GM18867 (cell line): ENCODE results near the gene HIGD1B.

Experiments used
- ATAC-seq: cut with Tn5 transposase; IDR thresholded peaks from one replicate; pipeline ENCODE4 v1.9.1; 2021; ENCODE audit warnings: mild to moderate bottlenecking, moderate library complexity; ENCODE audit not compliant: unreplicated experiment

HIGD1B gene

GRCh38 chr17:44832805-44833204 lies 14.9 kb upstream of the HIGD1B start:
- ATAC-seq: no peak

DNA sequence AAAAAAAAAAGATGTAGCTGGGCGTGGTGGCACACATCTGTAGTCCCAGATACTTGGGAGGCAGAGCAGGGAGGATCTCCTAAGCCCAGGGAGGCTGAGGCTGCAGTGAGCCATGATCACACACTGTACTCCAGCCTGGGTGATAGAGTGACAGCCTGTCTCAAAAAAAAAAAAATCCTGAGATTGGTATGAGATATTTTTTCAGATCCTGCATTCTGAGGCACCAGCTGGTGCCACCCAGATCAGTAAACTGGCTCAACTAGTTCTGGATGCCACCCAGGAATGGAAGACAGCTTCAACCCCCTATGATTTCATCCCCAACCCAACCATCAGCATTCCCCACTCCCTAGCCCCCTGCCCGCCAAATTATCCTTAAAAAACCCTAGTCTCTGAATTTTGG lies 10.5 kb upstream of the HIGD1B start:
- no peak for ATAC-seq

GRCh38 chr17:44840274-44840673 lies 7.4 kb upstream of the HIGD1B start:
- no peak for ATAC-seq

DNA sequence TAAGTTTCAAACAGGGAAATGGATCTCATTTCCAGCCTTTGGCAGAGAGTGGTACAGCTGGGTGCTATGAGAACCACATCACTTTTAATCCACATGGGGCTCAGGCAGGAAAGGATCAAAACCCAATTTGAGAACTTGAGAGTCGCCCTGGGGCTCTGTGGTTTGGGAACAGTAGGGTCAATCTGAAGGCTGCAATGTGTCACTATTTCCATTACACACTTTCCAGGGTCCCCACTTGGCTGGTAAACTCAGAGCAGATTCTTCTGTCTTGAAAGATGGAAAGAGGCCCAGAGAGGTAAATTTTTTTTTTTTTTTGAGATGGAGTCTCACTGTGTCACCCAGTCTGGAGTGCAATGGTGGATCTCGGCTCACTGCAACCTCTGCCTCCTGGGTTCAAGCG lies 6.7 kb upstream of the HIGD1B start:
- ATAC-seq: no peak

DNA sequence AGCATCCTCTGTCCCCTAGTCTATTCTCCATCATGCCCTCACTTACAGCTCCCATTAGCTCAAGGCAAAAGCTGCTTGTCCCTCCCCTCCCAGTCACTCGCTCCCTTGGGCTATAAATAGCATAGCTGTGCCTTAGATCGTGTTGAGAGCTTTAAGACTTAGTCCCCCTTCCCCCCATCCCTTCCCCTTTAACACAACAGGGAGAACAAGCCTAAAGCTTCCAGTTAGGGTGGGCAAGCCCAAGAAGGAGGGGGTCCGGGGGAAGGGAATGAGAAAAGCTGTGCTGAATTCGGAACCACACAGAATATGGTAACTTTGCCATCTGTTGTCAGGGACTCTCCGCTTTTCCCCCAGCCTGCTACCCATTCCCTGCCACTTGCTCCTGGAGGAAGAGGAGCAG lies 4.9 kb upstream of the HIGD1B start:
- ATAC-seq: no peak

- ATAC-seq: no peak
These were observed 3.3 kb upstream of the HIGD1B start for GRCh38 chr17:44844390-44844830.

DNA sequence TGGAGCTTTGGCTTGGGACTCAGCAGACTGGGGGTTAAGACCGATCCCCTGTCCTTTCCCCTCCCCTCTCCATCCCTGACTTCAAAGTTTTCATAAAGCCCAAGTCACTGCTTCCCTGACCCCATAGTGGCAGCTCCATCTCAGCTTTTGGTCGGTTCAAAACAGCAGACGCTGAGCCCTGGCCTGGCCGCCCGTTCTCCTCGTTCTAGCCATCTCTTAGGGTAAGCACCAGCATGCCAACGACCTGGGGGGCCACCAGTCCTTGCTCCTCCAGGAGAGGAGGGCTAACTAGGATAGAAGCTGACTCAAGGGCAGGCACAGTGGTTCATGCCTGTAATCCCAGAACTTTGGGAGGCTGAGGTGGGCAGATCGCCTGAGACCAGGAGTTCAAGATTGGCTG lies 1.5 kb upstream of the HIGD1B start:
- no peak for ATAC-seq

DNA sequence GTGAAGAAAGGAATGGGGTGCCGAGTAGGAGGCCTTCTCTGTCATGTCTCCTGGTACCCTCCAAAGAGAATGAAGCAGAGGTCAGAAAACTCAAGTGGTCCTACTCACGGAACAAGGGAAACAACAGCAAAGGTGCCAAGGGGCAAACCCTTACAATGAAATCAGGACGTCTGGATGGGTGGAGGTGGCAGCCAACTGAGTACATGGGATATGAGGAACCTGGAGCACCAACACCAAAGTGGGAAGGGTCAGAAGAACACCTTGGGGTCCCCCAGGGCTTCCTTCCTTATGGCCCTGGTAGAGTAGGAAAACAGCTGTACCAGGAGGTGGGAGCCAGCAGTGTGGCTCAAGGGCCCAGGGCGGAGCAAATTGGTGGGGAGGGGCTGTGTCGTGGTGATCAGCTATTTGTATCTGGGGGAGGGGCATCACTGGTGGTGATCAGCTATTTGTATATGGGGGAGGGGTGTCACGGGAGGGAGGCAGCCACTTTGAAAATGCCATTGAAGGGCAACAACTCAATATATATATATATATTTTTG lies 643 bp downstream of the HIGD1B start:
- ATAC-seq: no peak

DNA sequence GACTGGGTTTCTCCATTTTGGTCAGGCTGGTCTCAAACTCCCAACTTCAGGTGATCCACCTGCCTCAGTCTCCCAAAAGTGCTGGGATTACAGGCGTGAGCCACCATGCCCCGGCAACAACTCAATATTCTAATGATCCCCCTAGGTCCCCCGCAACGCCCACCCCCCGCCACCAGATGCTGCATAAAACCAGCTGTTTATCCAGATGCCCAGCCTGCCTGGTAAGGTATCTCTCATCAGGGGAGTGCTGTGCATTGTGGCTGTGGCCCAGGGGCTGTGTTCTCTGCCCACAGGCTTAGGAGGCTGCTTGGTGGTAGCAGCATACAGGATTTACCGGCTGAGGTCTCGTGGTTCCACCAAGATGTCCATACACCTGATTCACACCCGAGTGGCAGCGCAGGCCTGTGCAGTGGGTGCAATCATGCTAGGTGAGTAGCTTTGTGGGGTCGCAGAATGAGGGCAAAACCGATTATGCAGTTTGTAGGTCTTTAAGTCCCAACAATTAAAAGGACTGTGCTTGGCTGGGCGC lies 1.3 kb downstream of the HIGD1B start:
- ATAC-seq: no peak

GRCh38 chr17:44850025-44850424 lies 2.3 kb downstream of the HIGD1B start:
- no peak for ATAC-seq

GRCh38 chr17:44850612-44851011 lies 2.9 kb downstream of the HIGD1B start:
- ATAC-seq: no peak

GRCh38 chr17:44854192-44854591 lies 6.5 kb downstream of the HIGD1B start:
- ATAC-seq: no peak

- ATAC-seq: no peak
These were observed 12.0 kb downstream of the HIGD1B start for GRCh38 chr17:44859701-44860100.

- no peak for ATAC-seq
These were observed 14.7 kb downstream of the HIGD1B start for GRCh38 chr17:44862278-44862914.

DNA sequence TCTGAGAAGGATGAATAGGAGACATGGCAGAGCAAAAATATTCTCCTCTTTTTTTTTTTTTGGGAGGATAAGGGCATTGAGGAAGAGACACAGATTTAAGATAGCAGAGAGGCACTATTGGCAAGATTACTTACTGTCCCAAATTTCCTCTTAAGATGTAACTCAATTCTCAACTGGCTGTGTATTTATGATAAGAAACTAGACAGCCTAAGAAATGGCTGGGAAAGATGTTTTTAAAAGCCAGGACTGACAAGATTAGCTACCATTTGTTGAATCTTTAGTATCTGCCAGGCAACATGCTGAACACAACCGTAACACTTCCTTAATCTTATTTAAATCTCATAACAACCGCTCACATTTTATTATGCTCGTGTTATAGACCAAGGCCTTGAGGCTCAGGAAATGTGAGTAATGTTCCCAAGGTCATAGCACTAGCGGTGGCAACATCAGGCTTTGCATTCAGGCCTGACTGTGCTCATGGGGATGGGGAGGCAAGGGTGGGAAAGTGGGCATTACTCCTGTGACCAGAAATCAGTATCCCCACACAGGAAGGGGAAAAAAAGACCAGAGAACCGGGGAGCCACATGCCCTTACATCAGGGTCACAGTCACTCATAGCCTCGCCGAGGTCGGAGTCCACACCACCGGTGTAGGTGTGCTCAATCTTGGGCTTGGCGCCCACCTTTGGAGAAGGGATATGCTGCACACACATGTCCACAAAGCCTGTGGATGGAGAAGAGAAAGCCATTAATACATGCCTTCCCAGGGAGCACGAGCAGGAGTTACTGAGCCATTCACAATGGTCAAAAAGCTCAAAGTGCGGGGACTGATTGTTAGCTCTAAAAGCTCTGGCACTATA lies 15.6 kb downstream of the HIGD1B start:
- ATAC-seq: no peak

DNA sequence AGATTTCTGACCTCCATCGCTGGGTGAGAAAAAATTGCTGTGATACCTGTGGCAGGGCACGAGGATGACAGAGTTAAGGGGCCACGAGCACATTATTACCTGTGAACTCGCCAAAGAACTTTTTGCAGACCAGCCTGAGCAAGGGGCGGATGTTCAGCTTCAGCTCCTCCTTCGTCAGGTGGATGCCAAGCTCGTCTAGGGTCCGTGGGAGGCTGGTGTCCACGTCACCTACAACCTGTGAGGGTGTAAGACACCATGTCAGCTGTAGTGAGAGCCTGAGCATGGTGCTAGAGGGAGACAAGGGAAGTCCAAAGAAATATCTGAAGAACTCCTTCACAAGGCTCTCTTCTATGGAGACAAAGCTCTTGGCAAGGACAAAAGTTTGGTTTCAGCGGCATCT lies 17.1 kb downstream of the HIGD1B start:
- ATAC-seq: no peak

DNA sequence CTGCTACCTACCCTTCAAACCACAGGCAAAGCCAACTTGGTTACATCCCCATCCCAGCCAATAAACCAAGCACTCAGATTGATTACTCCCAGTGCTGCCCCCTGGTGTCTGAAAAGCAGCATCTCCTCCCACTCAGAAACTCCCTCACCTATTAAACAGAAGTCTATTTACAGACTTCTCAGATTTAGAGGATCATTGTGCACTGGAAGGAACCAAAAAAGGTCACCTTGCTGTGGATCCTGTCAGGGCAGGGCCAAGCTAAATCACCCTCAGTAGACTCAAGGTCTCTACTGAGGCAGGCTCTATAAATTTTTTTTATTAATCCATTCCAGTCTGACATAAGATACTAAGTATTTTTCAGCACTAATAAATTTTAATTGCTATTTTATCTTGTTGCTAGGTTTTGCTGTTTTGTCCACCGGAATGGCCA lies 17.6 kb downstream of the HIGD1B start:
- no peak for ATAC-seq

DNA sequence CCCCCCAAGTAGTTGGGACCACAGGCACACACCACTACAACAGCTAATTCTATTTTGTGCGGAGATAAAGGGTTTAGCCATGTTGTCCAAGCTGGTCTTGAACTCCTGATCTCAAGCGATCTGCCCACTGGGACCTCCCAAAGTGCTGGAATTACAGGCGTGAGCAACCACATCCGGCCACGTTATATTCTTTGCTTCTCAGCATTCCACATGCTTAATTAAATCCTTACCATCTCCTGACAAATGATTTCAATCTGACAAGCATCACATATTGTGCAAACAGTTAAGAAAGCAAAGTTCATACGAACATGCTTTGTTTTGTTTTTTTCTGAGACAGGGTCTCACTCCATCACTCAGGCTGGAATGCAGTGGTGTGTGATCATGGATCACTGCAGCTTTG lies 18.2 kb downstream of the HIGD1B start:
- no peak for ATAC-seq

GRCh38 chr17:44867841-44868240 lies 20.2 kb downstream of the HIGD1B start:
- no peak for ATAC-seq

- no peak for ATAC-seq
These were observed 23.9 kb downstream of the HIGD1B start for GRCh38 chr17:44871556-44871955.

- ATAC-seq: no peak
These were observed 24.6 kb downstream of the HIGD1B start for GRCh38 chr17:44872131-44872768.
